ENCODE data around the gene TBC1D2.

DNA sequence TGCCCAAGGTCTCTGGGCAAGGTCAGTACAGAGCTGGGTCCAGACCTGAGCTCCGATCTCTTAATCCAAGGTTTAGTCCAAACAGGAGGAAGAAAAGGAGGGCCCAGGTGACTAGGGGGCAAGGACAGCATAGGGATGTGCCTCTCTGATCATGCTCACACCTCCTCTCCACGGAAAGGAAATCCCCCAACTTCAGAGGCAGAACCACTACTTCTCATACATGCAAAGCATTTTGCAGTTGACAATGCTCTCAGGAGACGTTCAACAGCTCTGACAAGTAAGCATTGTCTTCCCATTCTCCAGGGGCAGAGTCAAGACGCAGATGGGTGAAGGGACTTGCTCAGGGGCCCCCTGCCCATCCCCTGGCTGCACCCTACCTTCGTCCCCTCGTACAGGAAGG is 54.3 kb downstream of the TBC1D2 start:
- TF ChIP-seq, protein P1, sequence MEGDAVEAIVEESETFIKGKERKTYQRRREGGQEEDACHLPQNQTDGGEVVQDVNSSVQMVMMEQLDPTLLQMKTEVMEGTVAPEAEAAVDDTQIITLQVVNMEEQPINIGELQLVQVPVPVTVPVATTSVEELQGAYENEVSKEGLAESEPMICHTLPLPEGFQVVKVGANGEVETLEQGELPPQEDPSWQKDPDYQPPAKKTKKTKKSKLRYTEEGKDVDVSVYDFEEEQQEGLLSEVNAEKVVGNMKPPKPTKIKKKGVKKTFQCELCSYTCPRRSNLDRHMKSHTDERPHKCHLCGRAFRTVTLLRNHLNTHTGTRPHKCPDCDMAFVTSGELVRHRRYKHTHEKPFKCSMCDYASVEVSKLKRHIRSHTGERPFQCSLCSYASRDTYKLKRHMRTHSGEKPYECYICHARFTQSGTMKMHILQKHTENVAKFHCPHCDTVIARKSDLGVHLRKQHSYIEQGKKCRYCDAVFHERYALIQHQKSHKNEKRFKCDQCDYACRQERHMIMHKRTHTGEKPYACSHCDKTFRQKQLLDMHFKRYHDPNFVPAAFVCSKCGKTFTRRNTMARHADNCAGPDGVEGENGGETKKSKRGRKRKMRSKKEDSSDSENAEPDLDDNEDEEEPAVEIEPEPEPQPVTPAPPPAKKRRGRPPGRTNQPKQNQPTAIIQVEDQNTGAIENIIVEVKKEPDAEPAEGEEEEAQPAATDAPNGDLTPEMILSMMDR (IDR thresholded peaks at IDR 0.05), result no peak
- no peak for TF ChIP-seq POLR2A (IDR thresholded peaks at IDR 0.05)

Data from body of pancreas (tissue), 4 donors.